Diencephalon (tissue), 1 donor: ENCODE measurements around the gene TRAF6. TPM values are rescaled to one million over a fixed set of nuclear protein-coding genes. Genes with fewer than 3 reads are reported as not detected.

ENCODE experiments used
- small RNA-seq: library from RNA; depleted of rRNA; stranded (forward); fragments of <200 nt; gene quantifications from one replicate; pipeline ENCODE3, GENCODE V24; 2014
- total RNA-seq: library from RNA; depleted of rRNA; stranded (reverse); fragments of >200 nt; gene quantifications from one replicate; pipeline ENCODE4 v1.2.3, GENCODE V29; 2014

TRAF6 gene, protein sequence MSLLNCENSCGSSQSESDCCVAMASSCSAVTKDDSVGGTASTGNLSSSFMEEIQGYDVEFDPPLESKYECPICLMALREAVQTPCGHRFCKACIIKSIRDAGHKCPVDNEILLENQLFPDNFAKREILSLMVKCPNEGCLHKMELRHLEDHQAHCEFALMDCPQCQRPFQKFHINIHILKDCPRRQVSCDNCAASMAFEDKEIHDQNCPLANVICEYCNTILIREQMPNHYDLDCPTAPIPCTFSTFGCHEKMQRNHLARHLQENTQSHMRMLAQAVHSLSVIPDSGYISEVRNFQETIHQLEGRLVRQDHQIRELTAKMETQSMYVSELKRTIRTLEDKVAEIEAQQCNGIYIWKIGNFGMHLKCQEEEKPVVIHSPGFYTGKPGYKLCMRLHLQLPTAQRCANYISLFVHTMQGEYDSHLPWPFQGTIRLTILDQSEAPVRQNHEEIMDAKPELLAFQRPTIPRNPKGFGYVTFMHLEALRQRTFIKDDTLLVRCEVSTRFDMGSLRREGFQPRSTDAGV
- 14.8 TPM for total RNA-seq

DNA sequence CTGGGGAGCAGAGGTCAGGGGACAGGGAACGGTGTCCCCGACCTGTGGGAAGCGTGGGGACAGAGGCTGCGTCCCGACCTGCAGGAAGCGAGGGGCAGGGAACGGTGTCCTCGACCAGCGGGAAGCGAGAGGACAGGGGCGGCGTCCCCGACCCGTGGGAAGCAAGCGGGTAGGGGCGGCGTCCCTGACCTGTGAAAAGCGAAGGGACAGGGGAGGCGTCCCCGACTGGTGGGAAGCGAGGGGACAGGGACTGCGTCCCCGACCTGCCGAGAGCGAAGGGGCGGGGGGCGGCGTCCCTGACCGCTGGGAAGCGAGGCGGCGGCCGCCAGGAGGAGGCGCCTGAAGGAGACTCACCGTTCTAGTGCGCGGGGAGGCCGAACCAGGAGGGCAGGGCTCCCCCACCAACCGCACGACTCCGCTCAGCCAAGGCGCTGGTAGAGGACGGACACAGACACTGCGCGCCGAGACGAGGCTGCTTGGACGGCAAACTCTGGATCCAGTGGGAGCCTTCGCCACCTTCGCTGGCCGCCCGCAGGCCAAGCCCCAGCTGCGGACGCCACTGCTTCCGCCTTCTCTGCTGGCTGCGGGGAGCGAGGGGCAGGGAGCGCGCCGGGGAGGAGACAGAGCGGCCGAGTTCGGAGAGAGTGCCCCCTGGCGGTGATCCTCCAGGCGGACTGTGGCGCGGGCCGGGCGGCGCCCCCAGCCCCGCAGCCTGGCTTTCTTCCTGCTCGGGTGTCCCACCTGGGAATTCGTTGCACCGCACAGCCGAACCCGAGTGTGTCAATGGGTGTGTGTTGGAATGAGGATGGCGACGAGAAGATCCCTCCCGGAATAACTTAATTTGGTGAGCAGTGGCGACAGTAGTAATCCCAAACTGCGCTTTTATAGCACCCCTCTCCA, at the start of gene TRAF6:
Gene TRAF6 (minus strand): TSS at position 579 of the 900 bp plus-strand sequence. CDS start 8,757 bp downstream, outside the sequence.

Small RNA genes within 50 kb of the gene (small RNA-seq; reads per million reads assigned to genes)
- gene AC061999.1: not detected

Other genes with a start within 250 kb of the TRAF6 start
- gene COMMD9, start 220.8 kb downstream of the TRAF6 start, total RNA-seq: 68.3 TPM
- 14.3 TPM for gene PRR5L, start 214.0 kb downstream of the TRAF6 start, total RNA-seq
- 0.69 TPM for gene RAG1, start 57.7 kb upstream of the TRAF6 start, total RNA-seq
- 66.0 TPM for gene IFTAP, start 84.2 kb upstream of the TRAF6 start, total RNA-seq
- gene RAG2, start 88.0 kb upstream of the TRAF6 start, total RNA-seq: not detected